SK-N-SH (cell line): ENCODE data around the gene PGS1. TPM values are rescaled to one million over a fixed set of nuclear protein-coding genes. Genes with fewer than 3 reads are reported as not detected.

Source experiments
- CTCF ChIA-PET: fragments of 300-600, 350-600 bp; formaldehyde crosslinking; extraction: SDS; loops from one replicate; lab custom pipeline; 2021; lab: Yijun Ruan, JAX
- POLR2A ChIA-PET: fragments of 350-600 bp; sonication (Branson Sonifier 250); formaldehyde crosslinking; extraction: SDS; loops from one replicate; lab custom pipeline; 2020; ENCODE audit warnings: antibody characterized with exemption, inconsistent platforms; lab: Yijun Ruan, JAX
- DNase-seq: peaks from one replicate; pipeline ENCODE4 v3.0.0; 2012
- H2AFZ ChIP-seq: fragments of 200-600 bp; sonication (generic); 2 replicates; pipeline ENCODE4 v1.8.1; 2016; ENCODE audit warnings: antibody characterized with exemption, mild to moderate bottlenecking, low read depth
- H3F3A ChIP-seq: fragments of 200-600 bp; sonication (generic); replicated peaks from 2 replicates; pipeline ENCODE3; 2016; ENCODE audit warnings: antibody characterized with exemption, mild to moderate bottlenecking; ENCODE audit not compliant: insufficient read depth
- H3K27ac ChIP-seq, 2 experiments: fragments of 200-500 bp in 1 of 2; fragments of 200-600 bp in 1 of 2; sonication (Bioruptor generic) in 1 of 2; sonication (generic), shearing (Covaris generic) in 1 of 2; 2 replicates each; pipeline versions ENCODE4 v1.5.1 to v1.6.1; 2014 to 2016; ENCODE audit warnings: low read depth in 2 of 2, inconsistent platforms in 1 of 2, low read length in 1 of 2, mild to moderate bottlenecking in 1 of 2, mixed read lengths in 1 of 2
- H3K27me3 ChIP-seq: fragments of 200-600 bp; sonication (generic), shearing (Covaris generic); 2 replicates; pipeline ENCODE4 v1.6.1; 2016; ENCODE audit warnings: mixed run types; ENCODE audit not compliant: insufficient read depth
- H3K36me3 ChIP-seq, 2 experiments: fragments of 200-500 bp in 1 of 2; fragments of 200-600 bp in 1 of 2; sonication (Bioruptor generic) in 1 of 2; sonication (generic) in 1 of 2; replicated peaks in 1 of 2; 2 replicates each; pipeline versions ENCODE3 to v1.5.1; 2014 to 2016; ENCODE audit warnings: low read length in 1 of 2, mild to moderate bottlenecking in 1 of 2; ENCODE audit not compliant: insufficient read depth in 2 of 2, control insufficient read depth in 1 of 2
- H3K4me1 ChIP-seq, 2 experiments: fragments of 200-500 bp in 1 of 2; fragments of 200-600 bp in 1 of 2; sonication (Bioruptor generic) in 1 of 2; sonication (generic), shearing (Covaris generic) in 1 of 2; 2 replicates each; pipeline versions ENCODE4 v1.5.1 to v1.6.1; 2014 to 2016; ENCODE audit warnings: low read depth in 1 of 2, low read length in 1 of 2, mixed run types in 1 of 2; ENCODE audit not compliant: insufficient read depth in 2 of 2, control insufficient read depth in 1 of 2
- H3K4me2 ChIP-seq: fragments of 200-600 bp; sonication (generic), shearing (Covaris generic); 2 replicates; pipeline ENCODE4 v1.6.1; 2017; ENCODE audit warnings: mixed run types
- H3K4me3 ChIP-seq, 2 experiments: fragments of 200-500 bp in 1 of 2; fragments of 200-600 bp in 1 of 2; sonication (Bioruptor generic) in 1 of 2; sonication (generic), shearing (Covaris generic) in 1 of 2; 2 replicates each; pipeline versions ENCODE4 v1.5.1 to v1.8.1; 2014 to 2016; ENCODE audit warnings: low read depth in 2 of 2, inconsistent platforms in 1 of 2, low read length in 1 of 2, mild to moderate bottlenecking in 1 of 2, mixed read lengths in 1 of 2, moderate library complexity in 1 of 2
- H3K79me2 ChIP-seq: fragments of 200-600 bp; sonication (generic); 2 replicates; pipeline ENCODE4 v1.8.1; 2017; ENCODE audit warnings: mild to moderate bottlenecking; ENCODE audit not compliant: insufficient read depth
- H3K9ac ChIP-seq: fragments of 200-600 bp; sonication (generic); 2 replicates; pipeline ENCODE4 v1.6.1; 2017; ENCODE audit warnings: mixed run types
- H3K9me2 ChIP-seq: fragments of 200-600 bp; sonication (generic); 2 replicates; pipeline ENCODE4 v1.6.1; 2017; ENCODE audit warnings: mixed run types
- H3K9me3 ChIP-seq: fragments of 200-600 bp; sonication (generic); 2 replicates; pipeline ENCODE4 v1.6.1; 2017; ENCODE audit warnings: mixed run types, mild to moderate bottlenecking, moderate library complexity
- H4K20me1 ChIP-seq: fragments of 200-600 bp; sonication (generic); 2 replicates; pipeline ENCODE4 v1.6.1; 2017; ENCODE audit warnings: mild to moderate bottlenecking, mixed run types; ENCODE audit not compliant: insufficient read depth
- CHD2 ChIP-seq: fragments of 150-350 bp; IDR thresholded peaks from 2 replicates; pipeline ENCODE4 v1.6.1; 2018; ENCODE audit warnings: low read length; ENCODE audit not compliant: partially characterized antibody
- ELF1 ChIP-seq: IDR thresholded peaks from 2 replicates; pipeline ENCODE4 v1.4.0; 2012
- EP300 ChIP-seq, 2 experiments: IDR thresholded peaks; 2 replicates each; pipeline versions ENCODE4 v1.4.0 to v1.6.1; 2012; ENCODE audit warnings: borderline replicate concordance in 1 of 2, low read depth in 1 of 2, low read length in 1 of 2
- EZH2phosphoT487 ChIP-seq: fragments of 200-600 bp; sonication (generic); IDR thresholded peaks from 2 replicates; pipeline ENCODE4 v1.6.1; 2017; ENCODE audit warnings: low read depth, mixed run types, mild to moderate bottlenecking, antibody characterized with exemption, moderate library complexity, borderline replicate concordance
- GATA2 ChIP-seq: sonication (generic); formaldehyde crosslinking; IDR thresholded peaks from 2 replicates; pipeline ENCODE4 v1.5.0; 2020; ENCODE audit warnings: mild to moderate bottlenecking, missing genetic modification reagents
- JUND ChIP-seq: IDR thresholded peaks from 2 replicates; pipeline ENCODE4 v1.4.0; 2012
- MXI1 ChIP-seq: IDR thresholded peaks from 2 replicates; pipeline ENCODE4 v1.6.1; 2012; ENCODE audit warnings: mild to moderate bottlenecking, low read depth, low read length, improper control_type of control experiment
- PBX3 ChIP-seq: IDR thresholded peaks from 2 replicates; pipeline ENCODE4; 2012
- RAD21 ChIP-seq: IDR thresholded peaks from 2 replicates; pipeline ENCODE4 v1.6.1; 2012; ENCODE audit warnings: mild to moderate bottlenecking, low read length
- RCOR1 ChIP-seq: fragments of 150-350 bp; IDR thresholded peaks from 2 replicates; pipeline ENCODE4 v1.6.1; 2017; ENCODE audit warnings: antibody characterized with exemption, low read length
- RFX5 ChIP-seq: IDR thresholded peaks from 2 replicates; pipeline ENCODE4 v1.6.1; 2012; ENCODE audit warnings: mild to moderate bottlenecking, improper control_type of control experiment, low read length
- RXRA ChIP-seq: IDR thresholded peaks from 2 replicates; pipeline ENCODE4 v1.4.0; 2012; ENCODE audit warnings: low read depth, mild to moderate bottlenecking, borderline replicate concordance
- SIN3A ChIP-seq: IDR thresholded peaks from 2 replicates; pipeline ENCODE4 v1.6.1; 2012; ENCODE audit warnings: low read depth, mild to moderate bottlenecking, low read length, moderate library complexity, borderline replicate concordance
- SMC3 ChIP-seq: IDR thresholded peaks from 2 replicates; pipeline ENCODE4 v1.6.1; 2012; ENCODE audit warnings: low read depth, low read length, improper control_type of control experiment
- USF2 ChIP-seq: fragments of 150-350 bp; IDR thresholded peaks from 2 replicates; pipeline ENCODE4 v1.6.1; 2017; ENCODE audit warnings: antibody characterized with exemption, low read length, low read depth, borderline replicate concordance
- YY1 ChIP-seq: IDR thresholded peaks from 2 replicates; pipeline ENCODE4 v1.4.0; 2012; ENCODE audit warnings: low read depth, mild to moderate bottlenecking
- ZBTB33 ChIP-seq: IDR thresholded peaks from 2 replicates; pipeline ENCODE4 v1.4.0; 2012; ENCODE audit warnings: low read depth, borderline replicate concordance
- WGBS: methylation state at CpG from one replicate; pipeline ENCODE4 v1.1.6; 2017; ENCODE audit warnings: low lambda C conversion rate; 5-methylcytosine and 5-hydroxymethylcytosine counted together
- polyA plus RNA-seq, 3 experiments: library from polyadenylated mRNA; depleted of rRNA; stranded (reverse); fragments of >200 nt; gene quantifications; 2 replicates each; pipeline ENCODE4 v1.2.3, GENCODE V29; 2012

PGS1 gene
- polyA plus RNA-seq, 1 of the 3 experiments (the other 2 are of a cell fraction), result 88.4 TPM

GRCh38 chr17:78472035-78472905 lies 93.8 kb downstream of the PGS1 start:
- no peak overlapping the region for H2AFZ ChIP-seq
- H3K79me2 ChIP-seq, result no peaks in the 10 kb centered on the region
- H3K9me3 ChIP-seq, result no peaks in the 10 kb centered on the region
- no peak overlapping the region for H3K9ac ChIP-seq
- H3K4me1 ChIP-seq, result peaks cover 0 to under 1% of the 10 kb centered on the region in 2 experiments; a peak in 1 of 4 replicates
- 88% methylated on average over 27 of the region's 29 CpGs for WGBS
- H3K27ac ChIP-seq, result no peak overlapping the region
- H3K36me3 ChIP-seq, result no peaks in the 10 kb centered on the region
- peaks cover 19% of the 10 kb centered on the region; the same call in 1 of the 2 replicates for H3K27me3 ChIP-seq
- no peaks in the 10 kb centered on the region for H3F3A ChIP-seq
- H4K20me1 ChIP-seq, result no peaks in the 10 kb centered on the region
- H3K9me2 ChIP-seq, result no peaks in the 10 kb centered on the region
- CTCF ChIA-PET, result interaction anchor here (1.2 to 2.3 kb wide), 2 partner anchors 25 to 27 kb away, joined by 3 to 6 read pairs; no protein-coding TSS in a partner anchor
- no peak overlapping the region for H3K4me2 ChIP-seq
- DNase-seq, result no peak
- no peak for TF ChIP-seq GATA2 (CRISPR knock-in tag)
- TF ChIP-seq EP300 (IDR thresholded peaks at IDR 0.05; ENCODE audit: borderline replicate concordance in 1 of 2, low read depth in 1 of 2, low read length in 1 of 2), result no peak
- TF ChIP-seq YY1, result no peak
- no peak for TF ChIP-seq SIN3A
- no peak for TF ChIP-seq MXI1
- TF ChIP-seq JUND, result no peak
- no peak for TF ChIP-seq PBX3
- TF ChIP-seq EZH2phosphoT487, result no peak
- TF ChIP-seq RXRA, result no peak
- no peak for TF ChIP-seq RCOR1
- no peak for TF ChIP-seq RAD21
- POLR2A ChIA-PET, result no interaction called here
- no peak overlapping the region for H3K4me3 ChIP-seq

GRCh38 chr17:78473951-78474613 lies 95.6 kb downstream of the PGS1 start:
- no peaks in the 10 kb centered on the region for H3K9me2 ChIP-seq
- WGBS, result 73% methylated on average over 10 of the region's 12 CpGs
- CTCF ChIA-PET, result no interaction called here
- H3K27ac ChIP-seq, result no peak overlapping the region
- no peaks in the 10 kb centered on the region for H3K9me3 ChIP-seq
- H3K79me2 ChIP-seq, result no peaks in the 10 kb centered on the region
- H3K9ac ChIP-seq, result no peak overlapping the region
- no peaks in the 10 kb centered on the region for H3F3A ChIP-seq
- H3K4me2 ChIP-seq, result no peak overlapping the region
- H3K36me3 ChIP-seq, result no peaks in the 10 kb centered on the region
- H2AFZ ChIP-seq, result no peak overlapping the region
- DNase-seq, result no peak
- POLR2A ChIA-PET, result no interaction called here
- H3K4me1 ChIP-seq, result no peaks in the 10 kb centered on the region
- no peak overlapping the region for H3K4me3 ChIP-seq
- H4K20me1 ChIP-seq, result no peaks in the 10 kb centered on the region
- no peak for TF ChIP-seq USF2
- TF ChIP-seq RFX5, result no peak
- no peak for TF ChIP-seq ZBTB33
- no peak for TF ChIP-seq ELF1
- TF ChIP-seq EP300 (IDR thresholded peaks at IDR 0.05; ENCODE audit: borderline replicate concordance in 1 of 2, low read depth in 1 of 2, low read length in 1 of 2), result no peak
- TF ChIP-seq EZH2phosphoT487, result no peak
- no peak for TF ChIP-seq SMC3
- no peak for TF ChIP-seq CHD2
- H3K27me3 ChIP-seq, result peaks cover 19% of the 10 kb centered on the region; the same call in 1 of the 2 replicates
